Mesenchymal stem cell (in vitro differentiated cells and primary cell): ENCODE data around the gene MLN.

Experiments used
- DNase-seq: peaks from one replicate; pipeline ENCODE4 v3.0.0-alpha.2; 2013
- H2AFZ ChIP-seq: one replicate; pipeline ENCODE4 v1.6.1; 2013; ENCODE audit warnings: low read depth, mild to moderate bottlenecking, control low read depth, inconsistent platforms, low read length, moderate library complexity
- H2AK5ac ChIP-seq: 2 replicates; pipeline ENCODE4 v1.6.1; 2013; ENCODE audit warnings: low read length, moderate library complexity, mild to moderate bottlenecking, inconsistent platforms; ENCODE audit not compliant: severe bottlenecking
- H2BK120ac ChIP-seq: one replicate; pipeline ENCODE4 v1.6.1; 2013; ENCODE audit warnings: low read depth, mild to moderate bottlenecking, inconsistent platforms, low read length, moderate library complexity
- H2BK12ac ChIP-seq, 2 experiments: one replicate each; pipeline ENCODE4 v1.6.1; 2013; ENCODE audit warnings: inconsistent platforms in 2 of 2, low read length in 2 of 2, mild to moderate bottlenecking in 2 of 2, moderate library complexity in 2 of 2, control low read depth in 1 of 2
- H2BK15ac ChIP-seq: one replicate; pipeline ENCODE4 v1.6.1; 2013; ENCODE audit warnings: mild to moderate bottlenecking, low read depth, inconsistent platforms; ENCODE audit not compliant: poor library complexity, severe bottlenecking
- H2BK5ac ChIP-seq: 2 replicates; pipeline ENCODE4 v1.6.1; 2013; ENCODE audit warnings: low read depth, mild to moderate bottlenecking, low read length, control low read depth, inconsistent platforms; ENCODE audit not compliant: poor library complexity, severe bottlenecking
- H3K14ac ChIP-seq, 2 experiments: one replicate each; pipeline ENCODE4 v1.6.1; 2013; ENCODE audit warnings: inconsistent platforms in 2 of 2, low read length in 2 of 2, control low read depth in 1 of 2, mild to moderate bottlenecking in 1 of 2, moderate library complexity in 1 of 2
- H3K18ac ChIP-seq, 2 experiments: one replicate each; pipeline ENCODE4 v1.6.1; 2013; ENCODE audit warnings: inconsistent platforms in 2 of 2, low read length in 2 of 2, control low read depth in 1 of 2, low read depth in 1 of 2, mild to moderate bottlenecking in 1 of 2
- H3K23ac ChIP-seq, 2 experiments: one replicate each; pipeline ENCODE4 v1.6.1; 2013; ENCODE audit warnings: inconsistent platforms in 2 of 2, low read length in 2 of 2, mild to moderate bottlenecking in 2 of 2, moderate library complexity in 2 of 2, control low read depth in 1 of 2
- H3K27ac ChIP-seq: 2 replicates; pipeline ENCODE4 v1.5.1; 2013; ENCODE audit warnings: mild to moderate bottlenecking, moderate library complexity, low read length, control low read depth, inconsistent platforms; ENCODE audit not compliant: poor library complexity, severe bottlenecking
- H3K27me3 ChIP-seq, 2 experiments: 2 replicates each; pipeline versions ENCODE4 v1.6.1 to v1.7.0; 2013; ENCODE audit warnings: low read length in 2 of 2, mild to moderate bottlenecking in 2 of 2, moderate library complexity in 2 of 2, control low read depth in 1 of 2, inconsistent platforms in 1 of 2; ENCODE audit not compliant: control insufficient read depth in 1 of 2, insufficient read depth in 1 of 2
- H3K36me3 ChIP-seq, 2 experiments: 2 replicates each; pipeline versions ENCODE4 v1.6.1 to v1.7.0; 2013; ENCODE audit warnings: low read length in 2 of 2, control low read depth in 1 of 2, inconsistent platforms in 1 of 2, low read depth in 1 of 2, mild to moderate bottlenecking in 1 of 2; ENCODE audit not compliant: insufficient read depth in 2 of 2, control insufficient read depth in 1 of 2
- H3K4ac ChIP-seq, 2 experiments: one replicate each; pipeline ENCODE4 v1.6.1; 2013; ENCODE audit warnings: inconsistent platforms in 2 of 2, low read length in 2 of 2, mild to moderate bottlenecking in 2 of 2, moderate library complexity in 2 of 2, control low read depth in 1 of 2, low read depth in 1 of 2
- H3K4me1 ChIP-seq: 2 replicates; pipeline ENCODE4 v1.6.1; 2013; ENCODE audit warnings: low read depth, low read length, control low read depth; ENCODE audit not compliant: control insufficient read depth, insufficient read depth
- H3K4me2 ChIP-seq: 2 replicates; pipeline ENCODE4 v1.6.1; 2013; ENCODE audit warnings: low read length, mild to moderate bottlenecking, inconsistent platforms; ENCODE audit not compliant: poor library complexity, severe bottlenecking
- H3K4me3 ChIP-seq, 2 experiments: 2 replicates each; pipeline versions ENCODE4 v1.5.1 to v1.7.0; 2013; ENCODE audit warnings: low read length in 2 of 2, mild to moderate bottlenecking in 2 of 2, control low read depth in 1 of 2, low read depth in 1 of 2; ENCODE audit not compliant: insufficient read depth in 1 of 2
- H3K79me1 ChIP-seq: replicated peaks from 2 replicates; pipeline ENCODE4 v1.6.1; 2013; ENCODE audit warnings: mild to moderate bottlenecking, control low read depth, low read length, inconsistent platforms; ENCODE audit not compliant: poor library complexity, severe bottlenecking
- H3K9ac ChIP-seq: 2 replicates; pipeline ENCODE4 v1.7.0; 2013; ENCODE audit warnings: mild to moderate bottlenecking, low read length, moderate library complexity
- H3K9me3 ChIP-seq: 2 replicates; pipeline ENCODE4 v1.7.0; 2013; ENCODE audit warnings: mild to moderate bottlenecking, low read length; ENCODE audit not compliant: control insufficient read depth
- H4K8ac ChIP-seq: one replicate; pipeline ENCODE4 v1.6.1; 2013; ENCODE audit warnings: inconsistent platforms, mild to moderate bottlenecking, low read length, moderate library complexity
- H4K91ac ChIP-seq: one replicate; pipeline ENCODE4 v1.6.1; 2013; ENCODE audit warnings: mild to moderate bottlenecking, low read length, inconsistent platforms
- WGBS: methylation state at CpG from one replicate; pipeline ENCODE4 v1.1.7; 2013; ENCODE audit warnings: mixed read lengths; 5-methylcytosine and 5-hydroxymethylcytosine counted together

Gene MLN

GRCh38 chr6:33779895-33780294 lies 23.9 kb downstream of the MLN start:
- H3K4me2 ChIP-seq, result no peak overlapping the region
- H2BK15ac ChIP-seq, result peak overlapping the region; percentile 26
- no peak overlapping the region for H2AFZ ChIP-seq
- WGBS, result 91% methylated on average over 14 of the region's 14 CpGs
- H3K36me3 ChIP-seq, result peaks cover 80 to 98% of the 10 kb centered on the region in 2 experiments
- H3K18ac ChIP-seq, result no peak overlapping the region
- H3K9me3 ChIP-seq, result no peaks in the 10 kb centered on the region
- no peak for DNase-seq
- no peaks in the 10 kb centered on the region for H3K27me3 ChIP-seq
- H3K14ac ChIP-seq, result no peak overlapping the region
- H2BK5ac ChIP-seq, result no peak overlapping the region
- H3K23ac ChIP-seq, result no peak overlapping the region
- H3K4me3 ChIP-seq, result no peak overlapping the region
- H2BK120ac ChIP-seq, result no peak overlapping the region
- H3K9ac ChIP-seq, result no peak overlapping the region
- H3K79me1 ChIP-seq, result peaks cover 34% of the 10 kb centered on the region
- H3K27ac ChIP-seq, result no peak overlapping the region
- peak overlapping the region; percentile 89 for H2AK5ac ChIP-seq
- no peak overlapping the region for H3K4ac ChIP-seq
- H4K91ac ChIP-seq, result no peak overlapping the region
- H4K8ac ChIP-seq, result no peak overlapping the region
- peaks cover 47% of the 10 kb centered on the region for H3K4me1 ChIP-seq
- H2BK12ac ChIP-seq, result no peak overlapping the region

GRCh38 chr6:33779290-33779689 lies 24.5 kb downstream of the MLN start:
- no peak overlapping the region for H3K27ac ChIP-seq
- peaks cover 47% of the 10 kb centered on the region for H3K4me1 ChIP-seq
- H3K18ac ChIP-seq, result no peak overlapping the region
- H2BK12ac ChIP-seq, result no peak overlapping the region
- no peak overlapping the region for H3K4ac ChIP-seq
- 76% methylated on average over 6 of the region's 7 CpGs for WGBS
- H3K14ac ChIP-seq, result no peak overlapping the region
- H3K36me3 ChIP-seq, result peaks cover 81 to 99% of the 10 kb centered on the region in 2 experiments
- peaks cover 34% of the 10 kb centered on the region for H3K79me1 ChIP-seq
- no peak overlapping the region for H3K23ac ChIP-seq
- no peak for DNase-seq
- no peak overlapping the region for H3K4me3 ChIP-seq
- H3K4me2 ChIP-seq, result no peak overlapping the region
- no peaks in the 10 kb centered on the region for H3K27me3 ChIP-seq
- peak overlapping the region; percentile 38 for H2AK5ac ChIP-seq
- no peak overlapping the region for H4K8ac ChIP-seq
- no peak overlapping the region for H2AFZ ChIP-seq
- no peaks in the 10 kb centered on the region for H3K9me3 ChIP-seq
- H2BK120ac ChIP-seq, result no peak overlapping the region
- no peak overlapping the region for H2BK15ac ChIP-seq
- no peak overlapping the region for H2BK5ac ChIP-seq
- H3K9ac ChIP-seq, result no peak overlapping the region
- no peak overlapping the region for H4K91ac ChIP-seq

GRCh38 chr6:33778444-33779121 lies 25.2 kb downstream of the MLN start:
- Histone ChIP-seq H2AFZ (no peak overlapping the region), H2BK15ac (no peak overlapping the region), H2BK12ac (no peak overlapping the region), H3K9ac (no peak overlapping the region), H4K8ac (no peak overlapping the region), H3K79me1 (peaks cover 31% of the 10 kb centered on the region), H4K91ac (no peak overlapping the region), H3K4me1 (peaks cover 48% of the 10 kb centered on the region), H2BK5ac (no peak overlapping the region), H3K4ac (no peak overlapping the region), H3K14ac (no peak overlapping the region), H3K23ac (no peak overlapping the region), H3K9me3 (no peaks in the 10 kb centered on the region), H3K36me3 (peaks cover 78 to 96% of the 10 kb centered on the region in 2 experiments), H3K18ac (no peak overlapping the region), H2AK5ac (no peak overlapping the region), H3K27me3 (no peaks in the 10 kb centered on the region), H2BK120ac (no peak overlapping the region), H3K4me2 (no peak overlapping the region), H3K27ac (peak overlapping the region; percentile 32), H3K4me3 (no peak overlapping the region)
- DNase-seq, result no peak
- 76% methylated on average over 12 of the region's 12 CpGs for WGBS

GRCh38 chr6:33777398-33778388 lies 26.1 kb downstream of the MLN start:
- H2BK15ac ChIP-seq, result no peak overlapping the region
- peaks cover 26% of the 10 kb centered on the region for H3K79me1 ChIP-seq
- no peaks in the 10 kb centered on the region for H3K27me3 ChIP-seq
- H4K8ac ChIP-seq, result no peak overlapping the region
- no peak overlapping the region for H3K4ac ChIP-seq
- peaks cover 56% of the 10 kb centered on the region for H3K4me1 ChIP-seq
- H2AK5ac ChIP-seq, result peak overlapping the region; percentile 16
- H3K4me3 ChIP-seq, result no peak overlapping the region
- H3K23ac ChIP-seq, result no peak overlapping the region
- H3K18ac ChIP-seq, result no peak overlapping the region
- 88% methylated on average over 25 of the region's 25 CpGs for WGBS
- H3K9me3 ChIP-seq, result no peaks in the 10 kb centered on the region
- no peak overlapping the region for H2BK120ac ChIP-seq
- H3K36me3 ChIP-seq, result peaks cover 78 to 96% of the 10 kb centered on the region in 2 experiments
- H3K9ac ChIP-seq, result no peak overlapping the region
- H2BK5ac ChIP-seq, result no peak overlapping the region
- no peak overlapping the region for H2BK12ac ChIP-seq
- no peak overlapping the region for H3K4me2 ChIP-seq
- no peak overlapping the region for H2AFZ ChIP-seq
- no peak overlapping the region for H4K91ac ChIP-seq
- no peak for DNase-seq
- H3K14ac ChIP-seq, result no peak overlapping the region
- peak overlapping the region; percentile 74 for H3K27ac ChIP-seq
